ENCODE measurements around the gene HOXA1.

Gene HOXA1

DNA sequence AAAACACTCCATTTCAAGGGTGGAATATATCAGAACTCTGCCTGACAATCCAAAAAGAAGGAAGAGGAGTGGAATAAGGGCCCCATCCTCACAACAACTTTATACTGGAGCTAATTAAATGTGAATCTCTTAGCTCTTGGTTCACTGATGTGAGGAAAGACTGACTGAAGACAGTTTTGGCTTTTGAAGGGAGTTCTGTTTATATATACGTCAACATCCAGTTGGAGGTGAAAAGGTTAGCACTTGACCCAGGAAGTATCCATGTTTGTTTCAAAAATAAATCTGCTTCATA, 3.0 kb downstream of the HOXA1 start:
- DNase-seq (ENCODE audit: low read depth): no peak

DNA sequence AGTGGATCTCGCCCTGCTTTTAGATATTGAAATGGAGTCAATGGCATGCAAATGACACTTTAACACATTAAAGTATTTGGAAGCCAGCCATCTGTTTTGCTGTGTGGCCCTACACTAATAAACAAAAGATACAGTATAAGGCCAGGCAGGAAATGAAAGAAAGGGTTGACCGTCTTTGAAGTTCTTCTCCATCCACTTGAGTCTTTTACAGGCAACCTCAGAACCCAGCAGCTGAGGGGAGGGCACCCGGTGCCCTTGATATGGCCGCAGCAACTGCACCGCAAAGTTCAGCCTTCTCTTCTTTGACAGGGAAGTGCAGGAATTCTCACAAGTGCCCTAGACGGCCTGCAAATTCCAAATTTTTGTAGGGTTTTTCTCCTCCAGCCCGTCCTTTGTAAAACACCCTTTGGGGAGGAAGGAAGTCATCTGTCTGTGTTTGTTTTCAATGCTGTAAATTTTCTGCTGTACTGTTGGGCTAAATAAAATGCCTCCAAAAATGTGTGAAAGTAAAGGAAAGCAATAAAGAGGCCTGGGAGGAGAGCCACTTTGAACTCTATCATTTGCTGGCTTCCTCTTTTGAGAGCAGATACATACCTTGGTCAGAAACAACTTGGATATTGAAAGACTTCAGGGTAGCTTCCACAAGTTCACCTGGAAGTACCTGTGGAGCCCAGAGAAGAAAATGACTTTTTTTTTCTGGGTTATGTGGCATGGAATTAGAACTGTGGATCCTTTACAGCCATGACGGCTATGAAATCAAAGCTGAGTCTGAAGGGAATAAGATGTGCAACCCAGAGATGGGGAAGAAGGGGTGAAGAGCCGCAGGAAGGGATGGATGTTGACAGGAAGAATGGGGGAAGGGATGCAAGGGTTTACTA, 3.6 kb downstream of the HOXA1 start:
- DNase-seq (ENCODE audit: low read depth): no peak

DNA sequence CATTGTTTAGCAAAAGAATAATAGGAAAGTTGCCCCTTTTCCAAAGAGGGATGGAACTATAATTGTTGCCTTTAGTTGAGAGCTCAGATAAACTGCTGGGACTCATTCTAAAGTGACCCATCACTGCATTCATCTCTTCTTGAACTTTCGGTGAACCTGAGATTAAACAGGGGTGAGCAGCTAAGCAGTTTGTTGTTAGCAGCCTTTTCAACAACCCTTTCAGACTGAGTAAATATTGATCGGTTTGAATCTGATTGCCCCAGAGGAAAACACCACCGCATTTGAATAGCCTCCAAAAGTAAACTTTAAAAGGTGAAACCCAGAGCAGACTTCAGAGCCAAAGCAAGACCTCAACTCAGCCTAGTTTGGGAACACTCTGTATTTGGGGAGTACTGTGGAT, 4.7 kb downstream of the HOXA1 start:
- DNase-seq (ENCODE audit: low read depth): no peak

DNA sequence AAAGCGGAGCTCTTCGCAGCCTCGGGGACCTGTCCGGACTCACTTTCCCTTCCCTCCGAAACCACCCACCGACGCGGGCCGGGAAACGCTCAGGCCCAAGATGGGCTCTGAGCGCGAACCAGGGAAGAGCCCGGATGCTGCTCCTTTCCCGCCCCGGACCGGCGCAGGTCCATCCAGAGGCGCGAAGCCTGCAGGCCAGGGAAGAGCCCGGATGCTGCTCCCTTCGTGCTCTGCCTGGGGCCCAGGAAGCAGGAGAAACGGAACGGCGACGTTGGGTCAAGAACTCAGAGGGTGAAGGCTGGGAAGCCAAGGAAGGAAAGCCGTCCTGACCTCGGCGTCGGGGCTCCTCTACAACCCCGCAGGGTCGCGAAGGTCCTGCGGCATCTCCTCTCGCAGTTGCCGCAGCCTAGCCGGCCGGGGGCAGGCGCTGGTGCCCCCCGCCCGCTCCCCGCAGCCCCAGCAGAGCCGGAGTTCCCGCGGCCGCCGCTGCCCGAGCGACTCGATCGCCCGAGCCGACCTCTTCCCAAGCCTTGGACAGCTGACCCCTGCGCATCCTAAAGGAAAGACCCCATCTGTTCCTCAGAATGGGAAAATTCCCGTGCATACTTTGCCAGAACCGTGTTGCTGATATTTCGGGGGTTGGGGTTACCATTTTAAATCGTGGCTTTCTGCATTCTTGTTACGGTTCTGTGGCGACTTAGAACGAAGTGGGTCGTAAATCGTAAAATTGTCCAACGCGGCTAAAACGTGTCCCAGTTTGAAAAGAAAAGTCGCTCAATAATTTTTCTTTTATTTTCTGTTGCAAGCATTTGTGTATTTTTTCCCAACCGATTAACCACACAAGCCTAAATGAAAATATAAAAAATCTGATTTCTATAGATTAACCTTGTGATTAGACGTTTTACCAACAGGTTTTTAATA, 7.5 kb downstream of the HOXA1 start:
- no peak for DNase-seq (ENCODE audit: low read depth)

DNA sequence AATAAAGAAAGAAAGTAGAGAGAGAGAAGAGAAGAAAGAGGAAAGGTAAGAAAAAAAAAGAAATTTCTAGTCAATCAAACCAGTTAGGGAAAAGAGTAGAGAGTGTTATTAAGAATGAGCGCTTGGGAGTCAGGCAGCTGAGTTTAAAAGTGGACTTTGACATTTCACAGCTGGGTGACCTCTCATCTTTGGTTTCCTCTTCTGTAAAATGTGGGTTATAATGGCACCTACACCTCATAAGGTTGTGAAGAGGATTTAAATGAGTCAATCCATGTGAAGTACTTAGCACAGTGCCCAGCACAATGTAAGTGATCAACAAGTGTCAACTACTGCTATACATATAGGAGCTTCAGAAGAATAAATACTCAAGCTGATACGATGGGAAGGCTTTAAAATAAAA, 12.2 kb downstream of the HOXA1 start:
- no peak for DNase-seq (ENCODE audit: low read depth)

DNA sequence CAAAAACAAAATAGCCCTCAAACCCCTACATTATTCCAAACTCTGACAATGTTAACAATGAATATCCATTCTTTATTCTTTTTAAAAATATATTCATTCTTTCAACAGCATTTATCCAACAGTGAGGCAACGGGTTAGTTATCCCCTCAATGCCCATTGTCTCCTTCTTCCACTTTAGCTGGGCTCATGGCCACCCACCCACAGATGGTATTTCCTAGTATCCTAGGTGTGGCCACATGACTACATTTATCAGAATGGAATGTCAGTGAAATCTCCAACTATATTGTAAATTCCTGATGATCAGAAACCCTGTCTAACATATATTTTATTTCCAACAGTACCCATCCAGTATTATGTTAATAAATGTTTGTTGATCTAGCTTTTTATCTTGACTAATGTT, 13.6 kb downstream of the HOXA1 start:
- no peak for DNase-seq (ENCODE audit: low read depth)

DNA sequence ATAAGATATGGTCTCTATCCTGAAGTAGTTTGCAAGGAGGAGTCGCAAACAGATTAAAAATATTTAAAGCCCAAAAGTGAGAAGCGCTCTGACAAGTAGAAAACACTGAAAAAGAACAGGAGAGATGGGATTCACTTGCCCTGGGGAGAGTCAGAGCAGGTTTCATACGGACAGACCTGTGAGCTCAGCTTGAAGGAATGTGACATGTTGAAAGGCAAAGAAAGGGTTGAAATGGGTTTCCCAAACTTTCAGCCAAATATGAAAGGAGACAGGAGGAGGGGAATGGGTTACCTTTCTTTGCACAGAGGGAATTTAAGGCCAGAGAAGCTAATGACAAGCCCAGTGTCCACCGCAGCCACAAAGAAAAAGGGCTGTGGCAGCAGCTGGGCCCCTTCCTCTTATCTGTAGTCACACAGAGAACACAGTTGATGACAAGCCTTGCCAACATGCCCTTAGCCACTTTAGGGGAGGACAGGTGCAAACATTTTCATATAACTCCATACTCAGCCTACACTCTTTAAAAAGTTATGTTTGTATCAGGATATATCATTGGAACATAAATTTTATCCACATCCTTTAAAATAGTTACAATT, 14.9 kb downstream of the HOXA1 start:
- no peak for DNase-seq (ENCODE audit: low read depth)

DNA sequence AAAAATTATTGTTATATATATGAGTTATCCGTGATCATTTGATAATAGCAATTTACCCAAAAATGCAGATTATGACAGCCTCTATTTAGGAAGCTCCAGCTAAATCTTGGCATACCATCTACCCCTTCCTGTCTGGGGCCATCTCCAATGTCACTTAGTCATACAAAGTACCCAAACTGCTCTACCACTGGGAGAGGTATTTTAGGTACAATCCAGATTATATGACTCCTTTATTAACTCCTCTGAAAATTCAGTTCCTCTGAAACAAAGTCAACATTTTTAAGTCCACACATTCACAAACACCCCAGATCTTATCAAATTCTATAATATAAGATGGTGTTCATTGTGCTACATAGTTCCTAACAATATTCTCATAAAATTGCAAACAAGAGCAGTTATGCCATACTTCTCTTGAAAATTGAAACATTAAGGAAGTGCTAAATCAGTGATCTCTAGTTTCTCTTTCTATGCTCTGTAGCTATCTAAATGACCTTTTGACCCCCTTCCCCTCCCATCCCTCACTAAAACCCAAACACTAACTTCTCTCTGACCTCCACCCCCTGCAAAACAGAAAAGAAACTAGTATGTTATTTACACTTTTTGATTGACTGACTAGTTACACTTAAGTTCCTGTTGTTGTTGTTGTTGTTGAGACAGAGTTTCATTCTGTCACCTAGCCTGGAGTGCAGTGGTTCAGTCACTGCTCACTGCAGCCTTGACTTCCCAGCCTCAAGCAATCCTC, 16.4 kb downstream of the HOXA1 start:
- DNase-seq (ENCODE audit: low read depth): no peak

DNA sequence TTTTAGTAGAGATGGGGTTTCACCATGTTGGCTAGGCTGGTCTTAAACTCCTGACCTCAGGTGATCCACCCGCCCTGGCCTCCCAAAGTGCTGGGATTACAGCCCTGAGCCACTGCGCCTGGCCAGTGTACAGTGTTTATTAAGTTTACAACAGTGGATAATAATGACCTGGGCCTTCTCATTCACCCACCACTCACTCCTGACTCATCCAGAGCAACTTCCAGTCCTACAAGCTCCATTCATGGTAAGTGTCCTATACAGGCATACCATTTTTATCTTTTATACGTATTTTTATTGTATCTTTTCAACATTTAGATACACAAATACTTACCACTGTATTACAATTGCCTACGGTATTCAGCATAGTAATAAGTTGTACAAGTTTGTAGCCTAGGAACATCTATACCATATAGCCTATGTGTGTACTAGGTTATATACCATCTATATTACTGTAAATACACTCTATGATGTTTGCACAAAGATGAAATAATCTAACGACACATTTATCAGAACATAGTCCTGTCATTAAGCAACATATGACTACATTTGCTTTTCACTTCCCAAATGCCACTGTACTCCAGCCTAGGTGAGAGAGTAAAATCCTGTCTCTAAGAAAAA, 17.1 kb downstream of the HOXA1 start:
- no peak for DNase-seq (ENCODE audit: low read depth)

DNA sequence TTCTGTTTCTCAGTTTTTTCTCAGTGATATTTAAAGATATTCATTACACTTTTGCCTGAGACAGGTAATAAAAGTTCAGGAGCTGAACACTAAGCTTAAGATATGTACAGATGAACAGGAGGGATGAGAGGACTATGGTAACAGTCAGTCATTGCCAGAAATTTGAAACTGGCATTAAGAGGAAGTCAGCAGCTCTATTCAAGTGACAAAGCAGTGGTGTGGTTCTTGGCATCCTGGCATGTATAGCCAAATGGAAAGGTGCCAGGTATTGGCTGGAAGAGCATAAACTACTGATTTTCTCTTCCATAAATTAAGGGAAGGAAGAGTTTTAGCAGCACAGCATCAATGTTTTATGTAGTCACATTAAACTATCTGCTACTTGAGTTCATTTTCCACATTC, 22.7 kb downstream of the HOXA1 start:
- no peak for DNase-seq (ENCODE audit: low read depth)

DNA sequence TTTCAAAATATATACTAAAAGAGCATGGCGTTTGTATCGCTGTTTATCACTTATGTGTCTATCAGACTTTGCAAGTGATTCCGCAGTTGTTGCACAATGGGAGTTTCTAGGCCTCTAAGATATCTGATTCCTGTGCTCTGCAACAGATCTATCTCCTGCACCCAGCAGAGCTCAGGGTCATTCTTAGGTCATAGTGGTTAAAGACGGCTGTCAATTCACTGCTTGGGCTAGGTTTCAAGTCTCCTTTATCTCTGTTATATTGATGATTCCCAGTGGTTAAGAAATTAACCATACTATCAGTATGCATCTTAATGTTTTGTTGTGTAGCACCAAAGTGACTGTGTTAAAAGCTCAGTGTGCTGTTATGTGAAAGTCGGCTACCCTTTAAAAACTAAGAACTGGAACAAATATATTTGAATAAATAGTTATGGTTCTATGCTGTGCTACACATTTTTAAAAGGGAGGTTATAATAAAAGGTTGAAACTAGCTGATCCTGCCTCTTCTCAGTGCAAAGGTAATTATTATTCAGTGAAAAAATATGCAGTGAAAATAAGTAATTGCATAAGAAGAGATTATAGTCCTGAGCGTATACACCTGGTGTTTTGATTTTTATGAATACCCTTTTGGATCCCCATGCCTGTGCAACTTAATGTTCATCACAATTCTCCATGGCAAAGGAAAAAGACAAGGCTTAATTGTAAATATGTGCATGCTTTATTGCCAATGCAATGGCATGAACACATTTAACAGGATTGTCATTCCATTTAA, 24.0 kb downstream of the HOXA1 start:
- no peak for DNase-seq (ENCODE audit: low read depth)

DNA sequence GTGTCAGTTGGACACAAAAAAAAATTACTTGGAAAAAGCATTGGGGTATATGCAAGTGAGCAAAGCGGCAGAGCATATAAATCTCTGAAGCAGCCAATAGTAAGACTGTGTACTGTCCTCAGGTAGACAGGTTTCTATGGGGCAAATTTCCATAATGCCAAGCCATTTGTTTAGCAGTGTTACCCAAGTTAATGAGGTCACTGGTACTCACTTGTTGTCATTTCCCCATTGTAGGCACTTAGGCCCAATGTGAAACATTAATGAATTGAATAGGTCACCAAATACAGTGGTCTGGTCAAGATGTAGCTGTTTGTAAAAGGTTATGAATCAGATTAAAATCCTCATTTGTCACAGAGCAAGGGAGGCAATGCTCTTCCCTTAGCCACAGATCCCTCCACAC, 27.5 kb downstream of the HOXA1 start:
- no peak for DNase-seq (ENCODE audit: low read depth)

DNA sequence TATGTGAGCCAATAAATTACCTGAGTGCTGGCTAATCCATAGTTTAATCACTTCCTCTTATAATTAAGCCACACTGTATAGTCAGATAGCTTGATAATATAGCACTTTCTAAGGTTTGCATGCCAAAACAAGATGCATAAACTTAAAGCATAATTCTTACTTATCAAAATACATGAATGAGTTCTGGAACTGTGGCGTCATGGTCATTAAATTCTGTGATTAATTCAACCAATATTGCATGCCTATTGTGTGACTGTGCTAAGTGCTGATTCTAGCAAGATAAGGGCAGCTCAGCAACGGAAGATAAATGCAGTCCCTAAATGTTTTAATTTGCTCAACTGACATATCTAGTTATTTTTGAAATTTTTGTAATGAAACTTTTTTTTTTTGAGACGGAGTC, 29.7 kb downstream of the HOXA1 start:
- DNase-seq (ENCODE audit: low read depth): no peak

DNA sequence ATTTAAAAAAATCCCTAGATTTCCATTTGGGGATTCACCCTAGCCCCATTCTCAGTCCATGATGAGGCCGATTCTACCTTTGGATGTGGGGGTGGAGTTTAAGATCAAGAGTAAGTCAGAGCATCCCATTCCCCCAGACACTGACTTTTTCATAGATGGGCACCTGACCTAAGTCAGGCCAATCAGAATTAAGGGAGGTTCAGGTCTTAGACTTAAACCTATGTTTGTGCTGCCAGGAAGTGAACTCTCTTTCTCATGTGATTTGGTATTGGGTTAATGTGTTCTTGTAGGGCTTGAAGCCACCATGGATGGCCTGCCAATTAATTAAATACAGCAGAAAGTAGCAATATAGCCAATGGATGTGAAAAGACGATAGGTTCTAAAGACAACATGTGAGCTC, 30.1 kb downstream of the HOXA1 start:
- no peak for DNase-seq (ENCODE audit: low read depth)

DNA sequence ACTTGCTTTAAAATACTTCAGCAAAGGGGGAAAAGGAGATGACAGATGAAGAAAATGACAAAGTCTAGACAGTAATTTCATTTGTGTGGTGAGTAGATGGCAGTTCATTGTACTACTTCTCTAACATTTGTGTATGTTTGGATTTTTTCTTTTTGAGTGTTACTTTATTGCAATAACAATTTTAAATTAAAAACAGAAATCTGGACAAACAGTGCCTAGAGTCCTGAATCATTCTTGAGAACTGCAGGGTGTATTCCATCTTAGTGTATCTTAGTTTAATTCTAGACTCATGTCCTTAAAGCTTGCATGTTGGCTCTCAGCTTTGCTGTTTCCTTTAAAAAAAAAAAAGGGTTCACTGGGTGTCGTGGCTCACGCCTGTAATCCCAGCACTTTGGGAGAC, 31.1 kb downstream of the HOXA1 start:
- no peak for DNase-seq (ENCODE audit: low read depth)

DNA sequence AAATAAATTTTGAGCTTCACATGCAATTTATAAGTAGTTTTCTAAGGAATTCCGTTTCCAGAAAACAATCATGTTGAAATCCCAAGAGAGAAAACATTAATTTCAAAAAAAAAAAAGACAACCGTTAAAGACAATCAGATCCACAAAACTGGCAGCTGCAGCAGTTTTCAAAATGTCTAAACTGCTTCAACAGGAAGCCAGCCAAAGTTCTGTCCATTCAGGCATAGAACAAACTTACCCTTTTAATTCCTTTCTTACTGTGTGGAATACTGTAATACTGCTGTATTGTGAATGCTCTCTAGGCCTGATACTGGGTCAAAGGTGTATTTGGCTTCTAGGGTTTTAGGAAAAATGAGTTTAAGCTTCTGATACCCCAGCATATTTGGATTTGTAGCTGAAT, 31.6 kb downstream of the HOXA1 start:
- DNase-seq (ENCODE audit: low read depth): no peak

DNA sequence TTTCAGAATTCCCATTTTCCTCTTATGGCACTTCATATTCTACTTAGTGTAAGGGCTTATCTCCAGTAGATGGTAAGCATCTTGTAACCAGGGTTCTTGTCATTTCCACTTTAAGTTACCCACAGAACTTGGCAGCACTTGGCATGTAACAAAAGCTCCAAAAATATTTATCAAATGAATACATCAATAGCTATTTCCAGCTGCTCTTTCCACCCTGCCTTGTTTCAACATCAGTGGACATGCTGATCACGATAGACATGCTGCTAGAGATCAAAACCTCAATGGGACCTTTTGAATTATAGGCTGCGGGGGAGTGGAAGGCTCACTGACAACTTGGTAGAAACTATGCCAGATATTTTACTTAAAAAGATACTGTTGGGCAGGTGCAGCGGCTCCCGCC, 32.9 kb downstream of the HOXA1 start:
- DNase-seq (ENCODE audit: low read depth): no peak

DNA sequence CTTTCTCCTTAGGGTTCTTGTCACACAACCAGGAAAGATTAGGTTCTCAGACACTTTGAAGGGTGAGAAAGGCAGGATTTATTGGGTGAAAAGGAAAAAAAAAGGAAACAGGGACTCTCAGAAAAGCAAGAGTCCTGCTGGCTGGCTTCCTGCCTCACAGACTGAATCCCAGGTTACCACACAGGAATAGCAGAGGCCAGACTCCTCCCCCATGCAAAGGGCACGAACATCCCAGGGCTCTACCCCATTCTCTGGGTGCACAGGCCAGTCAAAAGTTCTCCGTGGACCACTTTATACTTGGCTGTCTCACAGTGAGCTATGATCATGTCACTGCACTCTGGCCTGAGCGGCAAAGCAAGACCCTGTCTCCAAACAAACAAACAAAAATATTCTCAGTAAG, 42.6 kb downstream of the HOXA1 start:
- no peak for DNase-seq (ENCODE audit: low read depth)

DNA sequence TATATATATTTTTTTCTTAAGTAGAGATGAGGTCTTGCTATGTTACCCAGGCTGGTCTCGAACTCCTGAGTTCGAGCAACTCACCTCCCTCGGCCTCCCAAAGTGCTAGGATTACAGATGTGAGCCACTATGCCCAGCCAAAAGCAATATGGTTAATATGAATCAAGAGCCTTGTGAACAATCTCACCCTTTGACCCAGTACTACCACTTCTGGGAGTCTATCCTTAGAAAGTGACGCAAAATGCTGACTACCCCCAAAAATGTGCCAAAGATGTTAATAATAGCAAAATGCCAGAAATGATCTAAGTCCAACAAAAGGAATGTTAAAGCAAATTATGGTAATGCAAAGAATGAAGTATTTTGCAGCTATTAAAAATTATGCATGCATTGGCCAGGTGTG, 44.3 kb downstream of the HOXA1 start:
- DNase-seq (ENCODE audit: low read depth): no peak

DNA sequence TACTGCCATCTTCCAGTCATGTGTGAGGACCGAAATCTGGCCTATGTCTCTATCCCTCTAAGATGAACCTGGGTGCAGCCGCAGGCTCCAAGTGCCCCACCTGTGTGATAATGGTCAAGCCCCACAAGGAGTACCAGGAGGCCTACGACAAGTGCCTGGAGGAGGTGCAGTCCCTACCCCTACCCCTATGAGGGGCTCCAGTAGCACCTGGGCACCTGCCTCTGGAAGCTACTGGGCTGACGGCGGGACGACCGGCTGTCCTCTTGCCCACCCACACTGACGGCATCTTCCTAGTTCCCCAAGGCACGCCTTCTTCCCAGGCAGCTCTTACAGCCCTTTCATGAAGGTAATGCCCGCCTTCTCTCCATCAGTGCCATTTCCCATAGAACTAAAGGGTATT, 47.4 kb downstream of the HOXA1 start:
- DNase-seq (ENCODE audit: low read depth): no peak

DNA sequence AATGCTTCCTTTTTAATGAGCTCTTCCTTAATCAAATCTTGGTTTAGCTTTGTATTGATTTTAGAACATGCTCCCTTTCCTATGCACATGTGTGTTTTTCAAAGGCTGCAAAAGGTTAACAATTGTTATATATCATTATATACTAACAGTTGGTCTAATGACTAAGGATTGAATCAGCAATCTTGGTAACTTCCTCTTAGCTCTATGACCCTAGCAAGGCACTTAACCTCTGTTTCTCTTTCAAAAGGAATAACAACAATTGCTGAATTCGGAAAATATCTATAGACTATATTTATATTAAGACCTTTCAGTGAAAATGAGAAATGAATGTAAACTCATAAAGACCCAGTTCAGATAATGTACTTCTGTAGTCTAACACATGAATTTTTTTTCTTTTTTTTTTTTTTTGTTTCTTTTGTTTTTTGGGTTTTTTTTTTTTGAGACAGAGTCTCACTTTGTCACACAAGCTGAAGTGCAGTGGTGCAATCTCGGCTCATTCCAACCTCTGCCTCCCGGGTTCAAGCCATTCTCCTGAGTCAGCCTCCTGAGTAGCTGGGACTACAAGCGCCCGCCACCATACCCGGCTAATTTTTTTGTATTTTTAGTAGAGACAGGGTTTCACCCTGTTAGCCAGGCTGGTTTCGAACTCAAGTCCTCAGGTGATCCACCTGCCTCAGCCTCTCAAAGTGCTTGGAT, 48.8 kb downstream of the HOXA1 start:
- DNase-seq (ENCODE audit: low read depth): no peak

Measured in activated T-helper 1 cell treated with Interleukin-2 at 50 U/mL for 16 hours (primary cell).